ENCODE results near the gene TTC12.

- TF ChIP-seq POLR2A (IDR thresholded peaks at IDR 0.05) (no peak), CTCF (IDR thresholded peaks at IDR 0.05) (no peak)
These were observed 27.6 kb upstream of the TTC12 start for GRCh38 chr11:113286509-113287497.

Data from body of pancreas (tissue), 4 donors.